HG02885 (cell line): Measurements from ENCODE around the gene SLC25A42.

ENCODE experiments used
- ATAC-seq: cut with Tn5 transposase; IDR thresholded peaks from one replicate; pipeline ENCODE4 v1.9.1; 2021; ENCODE audit warnings: mild to moderate bottlenecking; ENCODE audit not compliant: unreplicated experiment, poor library complexity

SLC25A42 gene

GRCh38 chr19:19067276-19068072 is 3.7 kb downstream of the SLC25A42 start:
- no peak for ATAC-seq

GRCh38 chr19:19068659-19069654 is 5.2 kb downstream of the SLC25A42 start:
- ATAC-seq, result no peak

GRCh38 chr19:19071897-19072296 is 8.1 kb downstream of the SLC25A42 start:
- ATAC-seq, result no peak

- no peak for ATAC-seq
Observed at GRCh38 chr19:19074196-19074882, 10.5 kb downstream of the SLC25A42 start.

GRCh38 chr19:19075126-19075525 is 11.3 kb downstream of the SLC25A42 start:
- ATAC-seq, result no peak

- no peak for ATAC-seq
Observed at GRCh38 chr19:19076476-19076875, 12.7 kb downstream of the SLC25A42 start.

GRCh38 chr19:19077103-19077502 is 13.3 kb downstream of the SLC25A42 start:
- no peak for ATAC-seq

GRCh38 chr19:19078801-19079200 is 15.0 kb downstream of the SLC25A42 start:
- no peak for ATAC-seq

GRCh38 chr19:19079571-19079970 is 15.8 kb downstream of the SLC25A42 start:
- no peak for ATAC-seq

- ATAC-seq, result no peak
Observed at GRCh38 chr19:19081642-19082151, 17.9 kb downstream of the SLC25A42 start.

GRCh38 chr19:19083413-19084178 is 19.8 kb downstream of the SLC25A42 start:
- ATAC-seq, result no peak

- ATAC-seq, result no peak
Observed at GRCh38 chr19:19087676-19088075, 23.9 kb downstream of the SLC25A42 start.

GRCh38 chr19:19094513-19094912 is 30.7 kb downstream of the SLC25A42 start:
- ATAC-seq, result no peak

- ATAC-seq, result no peak
Observed at GRCh38 chr19:19095691-19096090, 31.9 kb downstream of the SLC25A42 start.

GRCh38 chr19:19096641-19097627 is 33.1 kb downstream of the SLC25A42 start:
- ATAC-seq, result no peak

GRCh38 chr19:19098084-19098702 is 34.4 kb downstream of the SLC25A42 start:
- no peak for ATAC-seq

- no peak for ATAC-seq
Observed at GRCh38 chr19:19098703-19099632, 35.2 kb downstream of the SLC25A42 start.
